HG03159 (cell line): Measurements from ENCODE around the gene SPATA45.

ENCODE experiments used
- ATAC-seq: cut with Tn5 transposase; IDR thresholded peaks from one replicate; pipeline ENCODE4 v1.9.1; 2021; ENCODE audit warnings: mild to moderate bottlenecking, moderate library complexity; ENCODE audit not compliant: unreplicated experiment

Gene SPATA45

DNA sequence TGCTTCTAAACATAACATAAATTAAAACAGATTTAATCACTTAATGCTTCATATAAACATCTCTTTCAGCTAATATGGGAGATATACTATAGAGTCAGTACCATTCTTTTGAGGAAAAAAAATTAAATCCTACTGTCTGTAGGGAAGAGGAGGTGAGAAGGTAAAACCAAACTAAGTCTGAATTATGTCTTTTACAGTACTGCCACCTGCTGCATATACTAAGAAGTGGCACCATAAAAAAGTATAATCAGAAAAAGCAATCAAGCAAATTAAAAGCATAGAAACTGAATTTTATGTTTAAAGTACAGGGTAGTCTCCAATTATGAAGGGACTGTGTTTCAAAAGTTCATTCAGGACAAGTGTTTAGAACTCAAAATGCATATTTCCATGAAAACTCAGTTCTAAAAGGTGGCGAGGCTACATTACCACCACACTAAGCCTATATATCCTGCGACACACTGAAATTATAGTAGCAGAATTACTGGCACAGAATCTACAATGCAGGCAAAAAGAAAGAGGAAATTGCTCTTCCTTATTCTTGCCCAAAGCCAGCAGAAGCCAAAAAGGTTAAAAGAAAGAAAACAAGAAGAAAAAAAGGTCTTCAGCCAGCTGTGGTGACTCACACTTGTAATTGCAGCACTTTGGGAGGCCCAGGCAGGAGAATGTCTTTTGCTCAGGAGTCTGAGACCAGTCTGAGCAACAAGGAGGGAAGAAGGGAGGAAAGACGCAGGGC is 64.9 kb downstream of the SPATA45 start:
- ATAC-seq: no peak

DNA sequence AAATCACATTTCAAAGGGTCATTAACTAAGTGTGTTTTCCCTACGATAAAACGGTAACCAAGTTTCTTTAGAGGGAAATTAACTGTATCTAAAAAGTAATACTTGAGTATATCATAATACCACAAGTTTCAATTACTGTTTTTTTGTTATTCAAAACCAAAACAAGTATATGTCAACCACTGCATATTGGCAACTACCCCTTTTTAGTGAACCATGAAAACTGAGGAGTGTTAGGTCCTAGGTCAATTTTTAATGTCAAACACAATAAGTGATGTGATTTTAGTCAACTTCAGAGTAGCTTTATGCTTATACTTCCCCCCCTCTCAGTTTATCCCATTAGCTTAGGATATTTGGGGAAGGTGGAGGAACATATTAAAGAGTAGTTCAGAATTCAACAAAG is 66.2 kb downstream of the SPATA45 start:
- ATAC-seq: no peak

- ATAC-seq: no peak
Measured at GRCh38 chr1:212780759-212781158, 66.7 kb downstream of the SPATA45 start.
